HepG2 (cell line): ENCODE data around the gene CCDC38. TPM values are rescaled to one million over a fixed set of nuclear protein-coding genes. Genes with fewer than 3 reads are reported as not detected.

Experiments
- DR1 ChIP-seq: sonication (generic); formaldehyde crosslinking; IDR thresholded peaks from 2 replicates; pipeline ENCODE4 v1.8.0; 2021; ENCODE audit warnings: mild to moderate bottlenecking, missing genetic modification reagents, inconsistent platforms
- KDM5A ChIP-seq: fragments of 200-600 bp; sonication (generic); IDR thresholded peaks from 2 replicates; pipeline ENCODE4 v1.7.0; 2018; ENCODE audit warnings: antibody characterized with exemption, mild to moderate bottlenecking, low read length, borderline replicate concordance
- KLF16 ChIP-seq, 2 experiments: sonication (generic) in 1 of 2; formaldehyde crosslinking in 1 of 2; IDR thresholded peaks; 2 replicates each; pipeline versions ENCODE4 v1.6.1 to v1.8.0; 2016 to 2023; ENCODE audit warnings: missing genetic modification reagents in 2 of 2, missing compliant biosample characterization in 1 of 2
- MAZ ChIP-seq, 2 experiments: sonication (generic) in 1 of 2; formaldehyde crosslinking in 1 of 2; IDR thresholded peaks; 2 replicates each; pipeline versions ENCODE4 v1.5.0 to v1.6.1; 2012 to 2020; ENCODE audit warnings: low read depth in 2 of 2, mild to moderate bottlenecking in 2 of 2, borderline replicate concordance in 1 of 2, improper control_type of control experiment in 1 of 2, low read length in 1 of 2, missing genetic modification reagents in 1 of 2, moderate library complexity in 1 of 2
- NR2F6 ChIP-seq, 2 experiments: IDR thresholded peaks; 2 replicates each; pipeline ENCODE4 v1.6.1; 2016; ENCODE audit warnings: antibody characterized with exemption in 1 of 2, mild to moderate bottlenecking in 1 of 2
- PHF8 ChIP-seq: sonication (generic); formaldehyde crosslinking; IDR thresholded peaks from 2 replicates; pipeline ENCODE4 v1.5.0; 2020; ENCODE audit warnings: missing genetic modification reagents
- POLR2G ChIP-seq: fragments of 200-400 bp; formaldehyde crosslinking; IDR thresholded peaks from 2 replicates; pipeline ENCODE4 v1.6.1; 2018; ENCODE audit warnings: mild to moderate bottlenecking, low read depth, low read length, moderate library complexity
- RXRB ChIP-seq: IDR thresholded peaks from 2 replicates; pipeline ENCODE4 v1.6.1; 2016; ENCODE audit warnings: borderline replicate concordance, missing genetic modification reagents, missing compliant biosample characterization
- SAFB2 ChIP-seq: sonication (generic); formaldehyde crosslinking; IDR thresholded peaks from 2 replicates; pipeline ENCODE4 v1.5.1; 2020; ENCODE audit warnings: missing genetic modification reagents, low read depth, mild to moderate bottlenecking, borderline replicate concordance
- SNRNP70 ChIP-seq: fragments of 200-400 bp; formaldehyde crosslinking; IDR thresholded peaks from 2 replicates; pipeline ENCODE4 v1.6.1; 2017; ENCODE audit warnings: mild to moderate bottlenecking, low read depth, low read length, moderate library complexity
- TCF12 ChIP-seq, 2 experiments: fragments of 450-650 bp in 1 of 2; sonication (generic) in 1 of 2; formaldehyde crosslinking in 1 of 2; IDR thresholded peaks; 2 replicates each; pipeline versions ENCODE4 v1.6.1 to v1.8.0; 2017 to 2022; ENCODE audit warnings: antibody characterized with exemption in 1 of 2, mild to moderate bottlenecking in 1 of 2, missing genetic modification reagents in 1 of 2, moderate library complexity in 1 of 2
- ZBTB20 ChIP-seq: sonication (generic); formaldehyde crosslinking; IDR thresholded peaks from 2 replicates; pipeline ENCODE4 v1.8.1; 2023; ENCODE audit warnings: missing genetic modification reagents, low read depth, mild to moderate bottlenecking, borderline replicate concordance
- ZFX ChIP-seq: sonication (generic); formaldehyde crosslinking; IDR thresholded peaks from 2 replicates; pipeline ENCODE4 v1.4.0; 2020; ENCODE audit warnings: mild to moderate bottlenecking, low read depth, missing genetic modification reagents, moderate library complexity
- ZFYVE20 ChIP-seq: sonication (generic); formaldehyde crosslinking; IDR thresholded peaks from 2 replicates; pipeline ENCODE4 v1.8.0; 2023; ENCODE audit warnings: low read depth, mild to moderate bottlenecking, moderate library complexity, missing genetic modification reagents, borderline replicate concordance
- ZNF530 ChIP-seq: sonication (generic); formaldehyde crosslinking; IDR thresholded peaks from 2 replicates; pipeline ENCODE4 v1.5.0; 2020; ENCODE audit warnings: low read depth, mild to moderate bottlenecking, missing genetic modification reagents
- ZNF550 ChIP-seq: sonication (generic); formaldehyde crosslinking; IDR thresholded peaks from 2 replicates; pipeline ENCODE4 v1.4.0; 2020; ENCODE audit warnings: mild to moderate bottlenecking, missing genetic modification reagents, borderline replicate concordance
- ZNF556 ChIP-seq: sonication (generic); formaldehyde crosslinking; IDR thresholded peaks from 2 replicates; pipeline ENCODE4 v1.4.0; 2020; ENCODE audit warnings: mild to moderate bottlenecking, missing genetic modification reagents, borderline replicate concordance
- ZNF563 ChIP-seq: sonication (generic); formaldehyde crosslinking; IDR thresholded peaks from 2 replicates; pipeline ENCODE4 v1.8.0; 2022; ENCODE audit warnings: mild to moderate bottlenecking, moderate library complexity, missing genetic modification reagents
- ZNF577 ChIP-seq: sonication (generic); formaldehyde crosslinking; IDR thresholded peaks from 2 replicates; pipeline ENCODE4 v1.4.0; 2020; ENCODE audit warnings: mild to moderate bottlenecking, low read depth, missing genetic modification reagents, borderline replicate concordance
- ZNF766 ChIP-seq: sonication (generic); formaldehyde crosslinking; IDR thresholded peaks from 2 replicates; pipeline ENCODE4 v1.5.0; 2020; ENCODE audit warnings: missing genetic modification reagents, borderline replicate concordance
- polyA plus RNA-seq, 8 experiments: library from polyadenylated mRNA; depleted of rRNA in 3 of 8; stranded (reverse) in 7 of 8; unstranded in 1 of 8; fragments of >200 nt; fragmentation: Illumina TruSeq in 4 of 8; extraction: Trizol in 4 of 8; gene quantifications; 2 replicates each; pipeline versions ENCODE4 v1.2.1 to v1.2.3, GENCODE V29; 2011 to 2016; ENCODE audit warnings: low read depth in 4 of 8, missing spikeins in 1 of 8, mixed read lengths in 1 of 8; ENCODE audit not compliant: insufficient read depth in 1 of 8
- total RNA-seq, 5 experiments: library from RNA; depleted of rRNA; stranded (reverse); fragments of >200 nt; fragmentation: Illumina TruSeq; extraction: Trizol; gene quantifications; 2 replicates each; pipeline ENCODE4 v1.2.3, GENCODE V29; 2016; ENCODE audit warnings: low read depth in 1 of 5
- TF ChIP-seq, protein P1 (sequence below): sonication (generic); formaldehyde crosslinking; IDR thresholded peaks from 2 replicates; pipeline ENCODE4 v1.4.0; 2020; ENCODE audit warnings: mild to moderate bottlenecking, missing genetic modification reagents
- TF ChIP-seq, protein P2 (sequence below): IDR thresholded peaks from 2 replicates; pipeline ENCODE4 v1.6.1; 2016; ENCODE audit warnings: low read depth
- TF ChIP-seq, protein P3 (sequence below): IDR thresholded peaks from 2 replicates; pipeline ENCODE4 v1.6.1; 2016

The CCDC38 gene
- total and polyA plus RNA-seq, 2 of the 13 experiments (the other 11 are each of a cell fraction or from before 2014, with no cell fraction given), result 0.24 to 0.32 TPM

DNA sequence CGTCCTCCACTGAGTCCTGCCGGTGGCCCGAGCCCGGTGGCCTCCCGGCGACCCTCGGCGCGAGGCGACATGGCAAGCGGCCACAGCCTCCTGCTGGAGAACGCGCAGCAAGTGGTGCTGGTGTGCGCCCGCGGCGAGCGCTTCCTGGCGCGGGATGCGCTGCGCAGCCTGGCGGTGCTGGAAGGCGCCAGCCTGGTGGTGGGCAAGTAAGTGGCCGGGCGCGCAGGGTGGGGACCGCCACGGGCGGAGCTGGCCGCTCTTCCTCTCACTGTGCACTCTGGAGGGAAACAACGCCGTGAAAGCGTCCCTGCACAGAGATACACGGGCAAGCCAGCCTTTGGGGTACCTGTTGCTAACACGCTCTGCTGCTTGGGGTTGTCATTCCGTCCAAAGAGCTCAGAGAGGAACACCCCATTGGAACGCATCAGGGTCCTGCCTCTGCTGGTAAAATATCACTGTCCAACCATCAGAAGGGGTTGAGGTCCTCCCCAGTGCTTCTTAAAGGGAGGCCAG is 972 bp upstream of the CCDC38 start, which contains the start of gene AMDHD1 (continued):
- TF ChIP-seq ZFX (CRISPR knock-in tag), result no peak; the same call in 1 of the 2 replicates
- TF ChIP-seq, protein P1, sequence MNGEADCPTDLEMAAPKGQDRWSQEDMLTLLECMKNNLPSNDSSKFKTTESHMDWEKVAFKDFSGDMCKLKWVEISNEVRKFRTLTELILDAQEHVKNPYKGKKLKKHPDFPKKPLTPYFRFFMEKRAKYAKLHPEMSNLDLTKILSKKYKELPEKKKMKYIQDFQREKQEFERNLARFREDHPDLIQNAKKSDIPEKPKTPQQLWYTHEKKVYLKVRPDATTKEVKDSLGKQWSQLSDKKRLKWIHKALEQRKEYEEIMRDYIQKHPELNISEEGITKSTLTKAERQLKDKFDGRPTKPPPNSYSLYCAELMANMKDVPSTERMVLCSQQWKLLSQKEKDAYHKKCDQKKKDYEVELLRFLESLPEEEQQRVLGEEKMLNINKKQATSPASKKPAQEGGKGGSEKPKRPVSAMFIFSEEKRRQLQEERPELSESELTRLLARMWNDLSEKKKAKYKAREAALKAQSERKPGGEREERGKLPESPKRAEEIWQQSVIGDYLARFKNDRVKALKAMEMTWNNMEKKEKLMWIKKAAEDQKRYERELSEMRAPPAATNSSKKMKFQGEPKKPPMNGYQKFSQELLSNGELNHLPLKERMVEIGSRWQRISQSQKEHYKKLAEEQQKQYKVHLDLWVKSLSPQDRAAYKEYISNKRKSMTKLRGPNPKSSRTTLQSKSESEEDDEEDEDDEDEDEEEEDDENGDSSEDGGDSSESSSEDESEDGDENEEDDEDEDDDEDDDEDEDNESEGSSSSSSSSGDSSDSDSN (CRISPR knock-in tag), result peak; percentile 86; the same call in 1 of the 2 replicates
- peak; percentile 84; the same call in 1 of the 2 replicates for TF ChIP-seq ZNF766 (CRISPR knock-in tag)
- TF ChIP-seq SAFB2 (CRISPR knock-in tag), result 0 out of 2 replicates have a peak, but pooled peaks have one; percentile 59
- TF ChIP-seq DR1, result peak; percentile 38; the same call in 1 of the 2 replicates
- TF ChIP-seq ZNF550 (CRISPR knock-in tag), result no peak
- TF ChIP-seq POLR2G, result peak; percentile 63
- no peak for TF ChIP-seq ZNF530 (CRISPR knock-in tag)
- no peak for TF ChIP-seq NR2F6 (IDR thresholded peaks at IDR 0.05)
- no peak; the same call in 1 of the 2 replicates for TF ChIP-seq NR2F6 (CRISPR knock-in tag; IDR thresholded peaks at IDR 0.05)
- TF ChIP-seq TCF12 (IDR thresholded peaks at IDR 0.05), result no peak
- TF ChIP-seq TCF12 (CRISPR knock-in tag; IDR thresholded peaks at IDR 0.05), result 0 out of 2 replicates have a peak, but pooled peaks have one; percentile 33
- TF ChIP-seq, protein P2, sequence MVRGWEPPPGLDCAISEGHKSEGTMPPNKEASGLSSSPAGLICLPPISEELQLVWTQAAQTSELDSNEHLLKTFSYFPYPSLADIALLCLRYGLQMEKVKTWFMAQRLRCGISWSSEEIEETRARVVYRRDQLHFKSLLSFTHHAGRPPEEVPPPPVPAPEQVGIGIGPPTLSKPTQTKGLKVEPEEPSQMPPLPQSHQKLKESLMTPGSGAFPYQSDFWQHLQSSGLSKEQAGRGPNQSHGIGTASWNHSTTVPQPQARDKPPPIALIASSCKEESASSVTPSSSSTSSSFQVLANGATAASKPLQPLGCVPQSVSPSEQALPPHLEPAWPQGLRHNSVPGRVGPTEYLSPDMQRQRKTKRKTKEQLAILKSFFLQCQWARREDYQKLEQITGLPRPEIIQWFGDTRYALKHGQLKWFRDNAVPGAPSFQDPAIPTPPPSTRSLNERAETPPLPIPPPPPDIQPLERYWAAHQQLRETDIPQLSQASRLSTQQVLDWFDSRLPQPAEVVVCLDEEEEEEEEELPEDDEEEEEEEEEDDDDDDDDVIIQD (CRISPR knock-in tag), result no peak
- 0 out of 2 replicates have a peak, but pooled peaks have one; percentile 3 for TF ChIP-seq ZNF556 (CRISPR knock-in tag)
- no peak for TF ChIP-seq ZNF577 (CRISPR knock-in tag)
- TF ChIP-seq ZNF563 (CRISPR knock-in tag), result no peak
- TF ChIP-seq ZBTB20, result peak; percentile 30; the same call in 1 of the 2 replicates
- peak in 1 of 2 experiments; percentile 16; a peak in 2 of 4 replicates for TF ChIP-seq KLF16 (CRISPR knock-in tag; IDR thresholded peaks at IDR 0.05)
- TF ChIP-seq, protein P3, sequence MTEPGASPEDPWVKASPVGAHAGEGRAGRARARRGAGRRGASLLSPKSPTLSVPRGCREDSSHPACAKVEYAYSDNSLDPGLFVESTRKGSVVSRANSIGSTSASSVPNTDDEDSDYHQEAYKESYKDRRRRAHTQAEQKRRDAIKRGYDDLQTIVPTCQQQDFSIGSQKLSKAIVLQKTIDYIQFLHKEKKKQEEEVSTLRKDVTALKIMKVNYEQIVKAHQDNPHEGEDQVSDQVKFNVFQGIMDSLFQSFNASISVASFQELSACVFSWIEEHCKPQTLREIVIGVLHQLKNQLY, result no peak
- 0 out of 2 replicates have a peak, but pooled peaks have one; percentile 38 for TF ChIP-seq ZFYVE20 (CRISPR knock-in tag)
- peak; percentile 49 for TF ChIP-seq PHF8
- no peak for TF ChIP-seq RXRB
- TF ChIP-seq KDM5A, result 0 out of 2 replicates have a peak, but pooled peaks have one; percentile 35
- TF ChIP-seq MAZ (IDR thresholded peaks at IDR 0.05; ENCODE audit: borderline replicate concordance, low read depth, low read length), result 0 out of 2 replicates have a peak, but pooled peaks have one; percentile 26
- TF ChIP-seq MAZ (CRISPR knock-in tag; IDR thresholded peaks at IDR 0.05; ENCODE audit: low read depth), result no peak
- TF ChIP-seq SNRNP70, result no peak
